HAP-1 (cell line): ENCODE data around the gene CUX1.
"Not testable (repeated sequence)": the region's sequence is repeated elsewhere in the genome, so short reads cannot be mapped to it uniquely, and the experiment has no call there.

ENCODE experiments used
- DNase-seq, 2 experiments: peaks; one replicate each; pipeline ENCODE4 v3.0.0-alpha.2; 2016 to 2020; ENCODE audit warnings: low spot score in 2 of 2
- H3K27me3 ChIP-seq: fragments of 250-450 bp; sonication (Bioruptor Pico); 2 replicates; pipeline ENCODE4 v1.5.1; 2020; ENCODE audit warnings: low read depth, mild to moderate bottlenecking, moderate library complexity
- H3K36me3 ChIP-seq: fragments of 250-450 bp; sonication (Bioruptor Pico); replicated peaks from 2 replicates; pipeline ENCODE4 v1.5.1; 2020; ENCODE audit warnings: mild to moderate bottlenecking
- H3K4me1 ChIP-seq: fragments of 250-450 bp; sonication (Bioruptor Pico); 2 replicates; pipeline ENCODE4 v1.5.1; 2020; ENCODE audit warnings: mild to moderate bottlenecking
- H3K4me3 ChIP-seq: fragments of 250-450 bp; sonication (Bioruptor Pico); 2 replicates; pipeline ENCODE4 v1.5.1; 2020; ENCODE audit warnings: mild to moderate bottlenecking, moderate library complexity
- H3K9me3 ChIP-seq: fragments of 250-450 bp; sonication (Bioruptor Pico); 2 replicates; pipeline ENCODE4 v1.5.1; 2020; ENCODE audit warnings: mild to moderate bottlenecking, moderate library complexity
- in situ Hi-C: fragments of 300-500 bp; cut with MboI; formaldehyde crosslinking; loops from 3 replicates; pipeline ENCODE4 v1.14.3; 2020; ENCODE audit warnings: low sequenced_read_pairs, inconsistent platforms, mixed read lengths

CUX1 gene

DNA sequence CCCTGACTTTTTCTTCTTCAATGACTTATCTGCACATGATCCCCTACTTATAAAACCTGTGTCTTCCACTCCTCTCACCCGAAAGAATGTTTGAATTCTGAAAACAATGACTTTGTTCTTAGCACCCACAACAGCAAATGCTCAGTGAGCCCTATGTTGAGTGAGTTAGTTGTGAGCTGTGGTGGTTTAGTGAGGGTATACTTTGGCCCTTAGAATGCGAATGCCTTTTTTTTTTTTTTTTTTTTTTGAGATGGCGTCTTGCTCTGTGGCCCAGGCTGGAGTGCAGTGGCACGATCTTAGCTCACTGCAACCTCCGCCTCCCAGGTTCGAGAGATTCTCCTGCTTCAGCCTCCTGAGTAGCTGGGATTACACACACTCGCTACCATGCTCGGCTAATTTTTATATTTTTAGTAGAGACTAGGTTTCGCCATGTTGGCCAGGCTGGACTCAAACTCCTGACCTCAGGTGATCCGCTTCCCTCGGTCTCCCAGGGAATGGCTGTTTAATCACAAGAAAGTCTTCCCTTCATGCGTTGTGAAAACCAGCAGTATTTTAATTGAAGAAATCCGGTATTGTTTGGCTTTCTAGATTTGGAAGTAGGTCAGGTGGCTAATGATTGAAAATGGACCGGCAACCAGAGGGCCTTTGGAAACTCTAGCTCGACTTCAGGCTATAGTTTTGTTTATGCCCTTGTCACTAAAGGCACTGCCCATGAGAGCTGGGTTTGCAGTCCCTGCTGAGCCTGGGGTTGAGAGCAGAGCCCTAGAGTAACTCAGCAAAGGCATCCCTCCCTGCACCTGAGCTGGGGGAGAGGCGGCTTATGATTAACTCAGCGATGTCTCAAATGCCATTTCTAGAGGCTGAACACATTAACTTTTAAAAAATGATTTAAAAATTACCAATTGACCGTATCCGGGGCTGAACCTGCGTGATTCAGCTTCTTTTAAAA is 41.3 kb downstream of the CUX1 start:
- H3K27me3 ChIP-seq, result no peaks in the 10 kb centered on the region
- H3K4me3 ChIP-seq, result no peak overlapping the region
- peaks cover 18% of the 10 kb centered on the region for H3K4me1 ChIP-seq
- H3K9me3 ChIP-seq, result no peaks in the 10 kb centered on the region
- no peaks in the 10 kb centered on the region for H3K36me3 ChIP-seq
- no peak for DNase-seq
- in situ Hi-C loops, result no loop called here

DNA sequence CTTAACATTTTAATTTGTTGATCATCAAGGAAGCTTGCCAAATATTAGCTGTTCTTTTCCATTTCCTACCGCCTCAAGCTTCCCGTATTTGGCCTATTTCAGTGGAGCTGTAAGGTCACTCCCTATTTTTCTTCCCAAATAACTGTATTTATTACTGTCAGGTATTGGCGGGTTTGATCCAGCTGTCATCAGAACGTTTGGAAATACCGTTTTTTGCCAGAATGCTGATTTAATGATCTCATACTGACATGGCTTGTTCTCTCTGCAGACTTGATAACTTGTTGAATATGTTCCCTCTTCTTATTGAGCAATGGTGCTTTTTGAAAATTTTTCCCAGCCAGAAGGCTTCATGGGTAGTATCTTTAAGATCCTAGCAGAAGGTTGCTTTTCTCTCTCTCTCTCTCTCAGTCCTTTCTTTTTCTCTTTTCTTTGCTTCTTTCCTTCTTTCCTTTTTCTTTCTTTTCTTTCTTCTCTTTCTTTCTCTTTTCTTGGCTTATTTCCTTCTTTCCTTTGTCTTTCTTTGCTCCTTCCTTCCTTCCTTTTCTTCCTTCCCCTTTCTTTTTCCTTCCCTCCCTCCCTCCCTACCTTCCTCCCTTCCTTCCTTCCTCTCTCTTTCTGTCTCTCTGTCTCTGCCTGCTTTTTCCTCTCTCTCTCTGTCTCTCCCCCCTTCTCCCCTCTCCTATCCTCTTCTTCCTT is 42.1 kb downstream of the CUX1 start:
- no peaks in the 10 kb centered on the region for H3K9me3 ChIP-seq
- in situ Hi-C loops, result no loop called here
- no peaks in the 10 kb centered on the region for H3K27me3 ChIP-seq
- DNase-seq, result no peak
- H3K36me3 ChIP-seq, result no peaks in the 10 kb centered on the region
- peaks cover 18% of the 10 kb centered on the region for H3K4me1 ChIP-seq
- H3K4me3 ChIP-seq, result no peak overlapping the region

DNA sequence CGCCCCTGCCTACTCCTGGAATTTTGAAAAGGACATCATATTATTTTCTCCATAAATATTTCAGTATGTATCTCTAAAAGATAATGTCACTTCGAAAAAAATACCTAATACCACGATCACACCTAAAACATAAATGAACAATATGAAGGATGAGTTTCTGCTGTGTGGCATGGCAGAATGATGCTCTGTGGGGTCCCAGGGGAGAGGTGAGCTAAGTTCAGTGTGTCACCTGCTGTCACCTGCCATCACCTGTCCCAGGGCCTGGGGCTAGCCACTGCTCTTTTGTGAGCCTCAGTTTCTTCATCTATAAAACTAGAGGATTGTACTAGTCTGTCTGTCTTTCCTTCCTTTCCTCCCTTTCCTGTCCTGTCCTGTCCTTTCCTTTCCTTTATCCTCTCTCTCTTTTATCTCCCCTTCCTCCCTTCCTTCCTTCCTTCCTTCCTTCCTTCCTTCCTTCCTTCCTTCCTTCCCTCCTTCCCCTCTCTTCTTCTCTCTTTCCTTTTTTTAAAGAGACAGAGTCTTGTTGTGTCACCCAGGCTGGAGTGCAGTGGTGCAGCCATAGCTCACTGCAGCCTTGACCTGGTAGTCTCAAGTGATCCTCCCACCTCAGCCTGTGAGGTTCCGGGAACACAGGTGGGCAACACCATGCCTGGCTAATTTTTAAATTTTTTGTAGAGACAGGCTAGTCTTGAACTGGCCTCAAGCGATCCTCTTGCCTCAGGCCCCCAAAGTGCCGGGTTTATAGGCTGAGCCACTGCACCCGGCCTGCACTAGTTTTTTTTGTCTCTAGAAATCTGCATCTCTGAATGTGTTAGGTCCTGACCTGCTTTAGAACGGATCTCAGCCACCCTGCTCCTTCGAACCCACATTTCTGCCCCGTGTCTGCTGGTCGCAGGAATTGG is 43.1 kb downstream of the CUX1 start:
- H3K4me1 ChIP-seq, result peaks cover 16% of the 10 kb centered on the region
- no peak overlapping the region for H3K4me3 ChIP-seq
- no peaks in the 10 kb centered on the region for H3K9me3 ChIP-seq
- in situ Hi-C loops, result no loop called here
- no peaks in the 10 kb centered on the region for H3K36me3 ChIP-seq
- no peaks in the 10 kb centered on the region for H3K27me3 ChIP-seq
- DNase-seq, result no peak

DNA sequence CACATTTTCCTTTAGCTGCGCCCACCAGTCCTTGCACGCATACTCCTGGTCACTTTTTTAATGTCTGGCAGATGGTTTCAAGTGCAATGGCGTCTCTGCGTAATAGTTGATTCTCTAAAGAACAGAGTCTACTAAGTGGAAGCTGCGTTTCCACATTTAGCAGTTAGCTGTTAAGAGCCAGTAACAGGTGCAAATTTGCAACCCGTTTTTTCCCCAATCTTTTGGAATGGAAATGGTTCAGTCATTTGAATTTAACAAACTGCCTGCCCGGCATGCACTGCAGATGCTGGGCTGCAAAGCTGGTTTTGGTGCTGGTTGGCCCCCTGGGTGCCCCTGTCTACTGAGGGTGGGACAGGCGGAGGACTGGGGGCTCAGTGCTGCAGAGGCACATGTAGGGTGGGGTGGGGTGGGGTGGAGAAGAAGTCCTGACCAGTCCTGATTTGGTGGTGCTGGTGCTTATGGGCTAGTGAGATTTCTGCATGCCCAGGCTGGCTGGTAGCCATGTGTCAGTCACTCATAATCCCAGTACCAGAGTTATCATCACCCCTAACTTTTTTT is 43.9 kb downstream of the CUX1 start:
- Histone ChIP-seq H3K4me1 (peaks cover 13% of the 10 kb centered on the region), H3K27me3 (no peaks in the 10 kb centered on the region), H3K9me3 (no peaks in the 10 kb centered on the region), H3K4me3 (no peak overlapping the region), H3K36me3 (no peaks in the 10 kb centered on the region)
- in situ Hi-C loops, result no loop called here
- no peak for DNase-seq

DNA sequence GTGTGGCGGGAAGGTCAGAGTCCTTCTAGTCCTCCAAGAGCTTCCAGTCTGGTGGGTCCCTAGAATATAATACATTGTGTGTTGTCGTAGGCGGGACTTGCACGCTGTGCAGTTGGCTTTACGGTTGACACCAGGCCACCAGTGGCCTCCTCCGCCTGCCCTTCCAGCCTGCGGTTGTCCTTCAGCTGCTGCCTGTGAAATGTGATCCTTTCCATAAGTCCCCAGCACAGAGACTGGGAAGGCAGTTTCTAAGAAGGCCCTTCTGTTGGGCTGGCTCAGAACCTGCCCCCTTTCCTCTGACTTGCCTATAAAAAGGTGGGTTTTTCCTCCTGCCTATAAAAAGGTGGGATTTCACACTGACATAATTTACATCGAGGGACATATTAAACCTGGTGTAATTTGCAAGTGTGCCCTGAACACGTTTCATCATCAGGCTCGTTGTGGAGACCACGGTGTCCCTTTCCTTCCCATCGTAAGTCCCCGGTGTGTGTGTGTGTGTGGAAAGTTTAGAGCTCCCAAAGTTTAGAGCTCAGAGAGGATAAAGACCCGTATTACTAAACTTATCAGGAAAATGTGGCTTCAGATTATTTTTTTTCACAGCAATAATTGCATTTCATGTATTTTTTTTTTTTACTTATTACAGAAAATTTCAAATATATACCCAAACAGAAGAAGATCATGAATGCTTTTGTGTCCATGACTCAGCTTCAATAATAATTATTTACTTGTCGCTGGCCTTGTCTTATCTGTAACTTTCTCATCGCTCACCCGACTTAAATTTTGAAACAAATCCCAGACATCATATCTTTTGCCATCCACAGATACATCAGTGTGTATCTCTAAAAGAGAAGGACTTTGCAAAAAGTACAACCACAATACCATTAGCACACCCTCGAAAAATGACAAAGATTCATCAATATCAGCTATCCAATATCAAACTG is 45.1 kb downstream of the CUX1 start:
- DNase-seq, result peak in 1 of 2 experiments; percentile 35
- Histone ChIP-seq H3K4me1 (peaks cover 8% of the 10 kb centered on the region), H3K27me3 (no peaks in the 10 kb centered on the region), H3K9me3 (no peaks in the 10 kb centered on the region), H3K36me3 (no peaks in the 10 kb centered on the region), H3K4me3 (no peak overlapping the region)
- in situ Hi-C loops, result no loop called here

DNA sequence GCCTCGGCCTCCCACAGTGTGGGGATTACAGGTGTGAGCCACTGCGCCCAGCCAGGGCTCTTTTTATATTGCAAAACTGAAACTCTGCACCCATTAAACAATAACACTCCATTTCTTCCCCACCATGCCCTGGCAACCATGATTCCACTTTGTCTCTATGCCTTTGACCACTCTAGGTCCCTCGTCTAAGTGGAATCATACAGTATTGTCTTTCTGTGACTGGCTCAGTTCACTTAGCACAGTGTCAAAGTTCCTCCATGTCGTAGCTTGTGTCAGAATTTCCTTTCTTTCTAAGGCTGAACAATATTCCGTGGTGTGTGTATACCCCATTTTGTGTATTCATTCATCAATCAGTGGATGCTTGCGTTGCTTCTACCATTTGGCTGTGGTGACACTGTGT is 46.2 kb downstream of the CUX1 start:
- Histone ChIP-seq H3K9me3 (no peaks in the 10 kb centered on the region), H3K4me1 (peaks cover 8% of the 10 kb centered on the region), H3K4me3 (no peak overlapping the region), H3K27me3 (no peaks in the 10 kb centered on the region), H3K36me3 (no peaks in the 10 kb centered on the region)
- in situ Hi-C loops, result no loop called here
- no peak for DNase-seq

DNA sequence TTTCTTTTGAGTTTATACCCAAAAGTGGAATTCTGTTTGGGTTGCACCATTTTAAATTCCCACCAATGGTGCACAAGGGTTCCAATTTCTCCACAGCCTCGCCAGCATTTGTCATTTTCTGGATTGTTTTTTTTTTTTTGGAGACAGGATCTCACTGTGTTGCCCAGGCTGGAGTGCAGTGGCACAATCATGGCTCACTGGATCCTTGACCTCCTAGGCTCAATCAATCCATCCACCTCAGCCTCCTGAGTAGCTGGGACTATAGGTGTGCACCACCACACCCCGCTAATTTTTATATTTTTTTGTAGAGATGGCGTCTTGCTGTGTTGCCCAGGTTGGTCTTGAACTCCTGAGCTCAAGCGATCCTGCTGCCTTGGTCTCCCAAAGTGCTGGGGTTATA is 46.6 kb downstream of the CUX1 start:
- in situ Hi-C loops, result no loop called here
- no peak for DNase-seq
- H3K9me3 ChIP-seq, result no peaks in the 10 kb centered on the region
- H3K36me3 ChIP-seq, result no peaks in the 10 kb centered on the region
- H3K27me3 ChIP-seq, result no peaks in the 10 kb centered on the region
- H3K4me3 ChIP-seq, result no peak overlapping the region
- H3K4me1 ChIP-seq, result peaks cover 9% of the 10 kb centered on the region

DNA sequence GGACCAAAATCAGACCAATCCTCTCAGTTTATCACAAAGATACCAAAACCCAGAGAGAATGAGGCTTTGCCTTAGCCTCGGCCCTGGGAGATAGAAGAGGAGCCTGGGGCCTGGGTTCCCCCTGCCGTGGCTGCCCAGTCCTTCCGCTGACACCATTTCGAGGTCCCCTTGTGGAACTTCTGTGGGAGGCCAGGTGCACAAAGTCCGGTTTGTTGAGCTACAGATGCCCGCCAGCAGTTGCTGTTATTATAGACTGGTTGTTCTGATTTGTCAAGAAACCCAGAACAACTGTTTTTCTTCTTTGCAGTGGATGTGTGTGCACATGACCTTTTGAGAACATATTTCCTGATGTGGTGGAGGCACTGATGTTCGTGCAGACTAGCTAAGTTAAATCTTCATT is 47.6 kb downstream of the CUX1 start:
- in situ Hi-C loops, result no loop called here
- H3K4me3 ChIP-seq, result no peak overlapping the region
- H3K4me1 ChIP-seq, result peaks cover 18% of the 10 kb centered on the region

DNA sequence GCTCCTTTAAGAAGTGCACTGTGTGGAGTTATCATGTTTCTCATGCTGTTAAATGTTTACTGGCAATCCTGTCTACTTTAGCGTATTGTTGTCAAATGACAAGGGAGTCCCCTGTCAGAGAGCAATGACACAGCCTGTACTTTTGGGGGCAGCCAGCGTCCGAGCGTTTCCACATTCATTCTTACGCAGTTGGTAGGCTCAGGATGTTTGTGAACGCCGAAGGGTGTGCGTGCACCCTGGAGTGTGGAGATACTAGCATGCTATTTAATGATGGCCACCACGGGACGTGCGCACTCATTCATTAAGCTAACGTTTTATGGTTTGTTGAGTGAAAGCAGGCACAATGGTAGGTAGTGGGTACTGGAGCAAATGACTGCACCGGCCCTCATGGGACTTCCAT is 48.0 kb downstream of the CUX1 start:
- Histone ChIP-seq H3K27me3 (no peaks in the 10 kb centered on the region), H3K9me3 (no peaks in the 10 kb centered on the region), H3K4me3 (no peak overlapping the region), H3K36me3 (no peaks in the 10 kb centered on the region), H3K4me1 (peaks cover 20% of the 10 kb centered on the region)
- no peak for DNase-seq
- in situ Hi-C loops, result no loop called here

More for the DNA sequence above, 47.6 kb downstream of the CUX1 start:
- H3K9me3 ChIP-seq, result no peaks in the 10 kb centered on the region
- no peak for DNase-seq
- no peaks in the 10 kb centered on the region for H3K27me3 ChIP-seq
- H3K36me3 ChIP-seq, result no peaks in the 10 kb centered on the region

DNA sequence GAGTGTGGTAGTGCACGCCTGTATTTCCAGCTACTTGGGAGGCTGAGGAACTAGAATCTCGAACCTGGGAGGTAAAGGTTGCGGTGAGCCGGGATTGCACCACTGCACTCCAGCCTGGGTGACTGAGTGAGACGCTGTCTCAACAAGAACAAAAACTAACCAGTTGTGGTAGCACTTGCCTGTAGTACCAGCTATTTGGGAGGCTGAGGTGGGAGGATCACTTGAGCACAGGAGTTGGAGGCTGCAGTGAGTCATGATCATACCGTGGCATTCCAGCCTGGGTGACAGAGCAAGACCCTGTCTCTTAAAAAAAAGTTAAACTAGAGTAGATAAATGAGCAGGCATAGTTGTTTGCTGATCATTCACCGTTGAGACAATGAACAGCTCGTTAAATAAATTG is 48.9 kb downstream of the CUX1 start:
- H3K4me3 ChIP-seq, result no peak overlapping the region
- H3K4me1 ChIP-seq, result peaks cover 25% of the 10 kb centered on the region
- H3K27me3 ChIP-seq, result no peaks in the 10 kb centered on the region
- in situ Hi-C loops, result no loop called here
- DNase-seq, result no peak
- H3K9me3 ChIP-seq, result no peaks in the 10 kb centered on the region
- no peaks in the 10 kb centered on the region for H3K36me3 ChIP-seq

DNA sequence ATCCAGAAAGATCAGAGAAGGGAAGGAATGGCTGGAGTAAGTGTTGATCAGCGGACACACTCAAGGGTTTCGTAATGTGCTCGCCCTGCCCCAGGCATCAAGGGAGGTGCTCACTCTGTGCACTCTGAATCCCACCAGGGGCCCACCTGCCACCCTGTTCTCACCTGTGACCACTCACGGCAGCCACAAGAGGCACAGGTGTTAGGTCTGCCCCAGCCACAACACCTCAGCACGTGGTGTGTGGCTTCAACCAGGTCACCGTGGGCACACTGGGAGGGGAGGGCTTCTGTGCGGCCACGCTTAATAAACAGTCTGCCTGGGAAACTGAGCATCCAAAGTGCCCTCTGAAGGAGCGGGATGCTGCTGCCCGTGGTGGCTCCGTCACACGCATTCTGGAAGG is 49.8 kb downstream of the CUX1 start:
- Histone ChIP-seq H3K27me3 (no peaks in the 10 kb centered on the region), H3K9me3 (no peaks in the 10 kb centered on the region), H3K4me3 (no peak overlapping the region), H3K4me1 (peaks cover 22% of the 10 kb centered on the region), H3K36me3 (no peaks in the 10 kb centered on the region)
- DNase-seq, result no peak
- in situ Hi-C loops, result no loop called here

DNA sequence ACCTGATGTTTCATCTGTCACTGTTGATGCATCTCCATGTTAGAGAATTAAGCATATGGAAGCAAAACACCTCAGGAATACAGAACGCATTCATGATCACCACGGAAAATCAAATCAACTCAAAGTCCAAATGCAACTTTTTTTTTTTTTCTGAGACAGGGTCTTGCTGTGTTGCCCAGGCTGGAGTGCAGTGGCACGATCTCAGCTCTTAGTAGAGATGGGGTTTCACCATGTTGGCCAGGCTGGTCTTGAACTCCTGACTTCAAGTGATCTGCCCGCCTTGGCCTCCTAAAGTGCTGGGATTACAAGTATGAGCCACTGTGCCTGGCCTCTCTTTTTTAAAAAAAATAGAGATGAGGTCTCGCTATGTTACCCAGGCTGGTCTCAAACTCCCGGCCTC is 50.3 kb downstream of the CUX1 start:
- H3K9me3 ChIP-seq, DNase-seq, H3K36me3 ChIP-seq, in situ Hi-C loops, H3K4me3 ChIP-seq, H3K27me3 ChIP-seq: not testable (repeated sequence)
- H3K4me1 ChIP-seq, result peaks cover 18% of the 10 kb centered on the region
